OCI-LY3 (cell line): ENCODE data around the gene PPP1R37.

Source experiments
- CTCF ChIP-seq: fragments of 200-600, 300-600 bp; sonication (generic); IDR thresholded peaks from 2 replicates; pipeline ENCODE4 v1.5.1; 2014; ENCODE audit warnings: antibody characterized with exemption, low read length, low read depth
- EZH2phosphoT487 ChIP-seq: fragments of 200-600 bp; shearing (Covaris generic); IDR thresholded peaks from 2 replicates; pipeline ENCODE4 v1.6.1; 2018; ENCODE audit warnings: antibody characterized with exemption, mixed run types, low read depth

GRCh38 chr19:45128146-45128545 lies 35.2 kb downstream of the PPP1R37 start:
- TF ChIP-seq EZH2phosphoT487 (no peak), CTCF (no peak)
